GM18951 (cell line): ENCODE measurements around the gene MEF2D.

Source experiments
- POLR2A ChIP-seq: IDR thresholded peaks from 4 replicates; pipeline ENCODE4 v1.6.1; 2011; ENCODE audit warnings: mild to moderate bottlenecking; ENCODE audit not compliant: insufficient read length, insufficient read depth; ENCODE audit errors: extremely low read depth
- in situ Hi-C: fragments of 300-500 bp; cut with MboI; formaldehyde crosslinking; loops from one replicate; pipeline ENCODE4 v1.12.0; 2022; ENCODE audit warnings: low sequenced_read_pairs, mixed read lengths, inconsistent platforms; ENCODE audit not compliant: unreplicated experiment

MEF2D gene

GRCh38 chr1:156429313-156430060 is 71.1 kb downstream of the MEF2D start:
- TF ChIP-seq POLR2A: no peak
- in situ Hi-C loops: no loop called here

GRCh38 chr1:156428746-156429288 is 71.8 kb downstream of the MEF2D start:
- TF ChIP-seq POLR2A: no peak
- in situ Hi-C loops: no loop called here

- in situ Hi-C loops: no loop called here
- TF ChIP-seq POLR2A: no peak
Observed at GRCh38 chr1:156427957-156428356, 72.6 kb downstream of the MEF2D start.

DNA sequence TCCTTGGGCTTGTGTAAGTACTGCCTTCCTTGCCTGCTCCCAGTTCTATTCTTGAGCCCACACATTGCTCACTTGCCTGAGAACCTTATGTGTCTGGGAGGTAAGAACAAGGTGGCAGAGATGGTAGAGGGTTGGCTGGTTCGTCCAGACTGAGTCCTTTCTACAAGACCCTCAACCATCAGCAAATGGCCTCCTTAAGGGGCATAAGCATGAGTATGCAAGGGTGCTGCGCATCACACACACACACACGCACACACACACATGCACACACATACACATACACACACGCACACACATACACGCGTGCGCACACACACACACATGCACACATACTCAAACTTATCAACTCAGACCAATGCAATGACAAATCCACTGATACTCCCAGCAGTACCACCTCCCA is 74.6 kb downstream of the MEF2D start:
- in situ Hi-C loops: no loop called here
- TF ChIP-seq POLR2A: no peak

DNA sequence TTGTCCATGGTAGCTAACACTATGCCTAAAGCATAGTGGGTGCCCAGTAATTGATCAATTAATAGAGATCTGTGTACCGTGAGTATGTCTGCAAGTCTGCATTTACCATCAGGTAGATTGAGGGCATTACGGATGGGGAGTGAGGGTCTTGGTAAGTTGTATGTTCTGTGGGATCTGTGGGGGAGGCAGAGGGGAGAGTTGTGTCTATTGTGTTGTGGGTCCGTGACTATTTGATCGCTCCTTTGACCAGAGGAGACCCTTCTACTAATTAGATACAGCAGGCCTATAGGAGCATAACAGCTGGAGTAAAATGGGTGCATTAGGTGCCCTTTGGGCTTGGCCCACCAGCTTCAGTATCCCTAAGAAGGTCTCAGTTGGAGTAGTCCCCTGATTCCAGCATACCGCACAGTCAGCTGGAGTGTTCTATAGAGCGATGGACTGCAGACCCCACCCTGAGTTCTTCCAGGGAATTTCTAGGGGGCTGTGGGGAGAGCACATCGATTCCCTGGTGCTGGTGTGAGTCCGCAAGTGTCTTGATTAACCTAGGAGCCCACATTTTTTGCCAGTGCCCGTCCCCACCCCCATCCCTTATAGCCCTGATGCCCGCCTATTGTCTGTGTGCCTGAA is 75.7 kb downstream of the MEF2D start:
- no peak for TF ChIP-seq POLR2A
- in situ Hi-C loops: no loop called here

GRCh38 chr1:156423422-156424352 is 76.9 kb downstream of the MEF2D start:
- in situ Hi-C loops: no loop called here

DNA sequence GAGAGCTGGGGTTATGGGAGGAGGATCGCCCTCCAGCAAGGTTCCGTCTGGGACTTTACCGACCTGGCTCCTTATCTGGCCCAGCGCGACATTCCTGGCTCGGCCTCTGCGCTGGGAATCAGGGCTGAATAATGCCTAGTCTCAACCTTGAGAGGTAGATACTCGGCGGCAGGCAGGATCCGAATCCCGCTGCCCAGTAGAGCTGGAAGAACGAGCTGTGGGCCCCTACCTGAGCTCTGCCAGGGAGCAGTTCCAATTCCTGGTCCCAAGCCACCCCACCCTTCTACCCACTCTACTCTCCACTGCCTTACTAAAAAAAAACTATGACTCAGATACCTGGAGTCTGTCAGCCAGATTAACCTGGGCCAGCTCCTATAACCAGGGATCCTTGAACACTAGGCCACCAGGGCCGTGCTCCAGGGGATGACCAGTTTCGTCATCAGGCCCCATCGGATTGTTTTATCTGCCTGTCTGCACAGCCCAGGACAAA is 77.9 kb downstream of the MEF2D start:
- in situ Hi-C loops: no loop called here
- TF ChIP-seq POLR2A: no peak

More at GRCh38 chr1:156423422-156424352, 76.9 kb downstream of the MEF2D start:
- TF ChIP-seq POLR2A: no peak

- in situ Hi-C loops: no loop called here
- TF ChIP-seq POLR2A: no peak
Observed at GRCh38 chr1:156421939-156422601, 78.5 kb downstream of the MEF2D start.

- in situ Hi-C loops: no loop called here
- TF ChIP-seq POLR2A: peak; percentile 66
Observed at GRCh38 chr1:156421062-156421938, 79.3 kb downstream of the MEF2D start.

DNA sequence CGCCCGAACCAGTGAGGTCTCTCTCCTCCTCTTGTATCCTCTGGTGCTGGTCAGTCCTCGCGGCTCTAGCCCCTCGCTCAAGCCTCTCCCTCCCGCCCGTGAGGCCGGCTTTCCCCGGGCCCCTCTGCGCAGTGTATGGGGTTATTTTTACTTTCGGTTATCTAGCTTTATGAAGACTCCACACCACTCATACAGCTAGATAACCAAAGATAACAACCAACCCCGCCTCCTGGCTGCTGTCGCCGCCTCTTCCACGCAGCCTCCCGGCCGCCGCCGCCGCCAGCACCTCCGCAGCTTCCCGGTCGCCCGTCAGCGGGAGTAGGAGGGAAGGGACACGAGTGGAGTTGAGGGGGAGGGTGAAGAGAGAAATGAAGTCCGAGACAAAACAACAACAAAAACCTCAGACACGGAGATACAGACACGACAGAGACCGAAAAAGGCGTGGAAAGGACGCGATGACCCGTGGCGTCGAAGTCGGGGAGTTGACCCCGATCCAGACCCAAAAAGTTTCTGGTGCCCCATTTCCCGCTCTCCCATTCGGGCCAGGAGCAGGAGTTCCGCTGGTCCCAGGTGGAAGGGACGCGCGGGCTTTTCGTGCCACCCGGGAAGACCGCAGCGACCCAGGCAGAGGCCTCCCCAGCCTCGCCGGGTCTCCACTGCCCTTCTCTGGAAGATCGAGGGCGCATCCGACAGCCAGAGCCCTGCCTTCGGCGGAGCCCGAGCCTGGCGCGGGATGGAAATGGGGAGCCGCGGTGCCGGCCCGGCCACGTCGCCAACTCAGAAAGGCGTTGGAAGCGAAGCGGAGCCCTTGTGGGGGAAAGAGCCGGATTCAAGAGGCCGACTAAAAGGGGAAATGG is 80.1 kb downstream of the MEF2D start:
- in situ Hi-C loops: no loop called here
- no peak for TF ChIP-seq POLR2A

GRCh38 chr1:156419854-156420204 is 80.7 kb downstream of the MEF2D start:
- TF ChIP-seq POLR2A: no peak
- in situ Hi-C loops: no loop called here
